ENCODE measurements around the gene SCARB1. TPM values are rescaled to one million over a fixed set of nuclear protein-coding genes. Genes with fewer than 3 reads are reported as not detected.
A peak's percentile ranks its signal among the peaks of the same experiment; 100 is the strongest.

The SCARB1 gene
- total RNA-seq, 1 experiment from 2014 or later, result 359 TPM

DNA sequence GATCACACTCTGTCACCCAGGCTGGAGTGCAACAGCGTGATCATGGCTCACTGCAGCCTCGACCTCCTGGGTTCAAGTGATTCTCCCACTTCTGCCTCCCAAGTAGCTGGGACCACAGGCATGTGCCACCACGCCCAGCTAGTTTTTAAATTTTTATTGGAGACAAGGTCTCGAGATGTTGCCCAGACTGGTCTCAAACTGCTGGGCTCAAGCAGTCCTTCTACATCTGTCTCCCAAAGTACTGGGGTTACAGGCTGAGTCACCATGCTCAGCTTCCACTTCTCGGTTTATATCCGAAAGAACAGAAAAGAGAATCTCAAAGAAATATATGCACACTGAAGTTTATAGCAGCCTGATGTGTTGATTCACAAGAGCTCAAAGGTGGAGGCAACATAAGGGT is 107.5 kb downstream of the SCARB1 start:
- ATAC-seq (no peak), DNase-seq (ENCODE audit: low read depth, low spot score) (no peak)
- Histone ChIP-seq H3K4me1 (ENCODE audit: control insufficient read depth, insufficient read depth, low read length) (peaks cover 29% of the 10 kb centered on the region), H3K27me3 (ENCODE audit: control insufficient read depth, insufficient read depth, low read length) (no peaks in the 10 kb centered on the region), H3K4me3 (ENCODE audit: low read depth in 2 of 2, low read length in 2 of 2) (no peak overlapping the region), H3K36me3 (ENCODE audit: control insufficient read depth, insufficient read depth, low read length) (no peaks in the 10 kb centered on the region), H3K27ac (ENCODE audit: low read length) (peak overlapping the region; percentile 74; the same call in 1 of the 2 replicates), H3K9me3 (ENCODE audit: control insufficient read depth, insufficient read depth, low read depth, low read length) (peaks cover 8% of the 10 kb centered on the region; the same call in 1 of the 2 replicates)
- in situ Hi-C loops (cut with HindIII; ENCODE audit: low pct_unique_long_range_greater_than_20kb, low sequenced_read_pairs) (no loop called here), intact Hi-C loops (cut with micrococcal nuclease; ENCODE audit: unreplicated experiment) (no loop called here)
- TF ChIP-seq SIN3A (IDR thresholded peaks at IDR 0.05; ENCODE audit: borderline replicate concordance, insufficient read depth, low read depth, low read length) (no peak), POLR2AphosphoS5 (IDR thresholded peaks at IDR 0.05; ENCODE audit: low read depth, low read length) (no peak), TCF7L2 (IDR thresholded peaks at IDR 0.05; ENCODE audit: low read depth, low read length) (no peak)
- TF ChIP-seq, protein P1, sequence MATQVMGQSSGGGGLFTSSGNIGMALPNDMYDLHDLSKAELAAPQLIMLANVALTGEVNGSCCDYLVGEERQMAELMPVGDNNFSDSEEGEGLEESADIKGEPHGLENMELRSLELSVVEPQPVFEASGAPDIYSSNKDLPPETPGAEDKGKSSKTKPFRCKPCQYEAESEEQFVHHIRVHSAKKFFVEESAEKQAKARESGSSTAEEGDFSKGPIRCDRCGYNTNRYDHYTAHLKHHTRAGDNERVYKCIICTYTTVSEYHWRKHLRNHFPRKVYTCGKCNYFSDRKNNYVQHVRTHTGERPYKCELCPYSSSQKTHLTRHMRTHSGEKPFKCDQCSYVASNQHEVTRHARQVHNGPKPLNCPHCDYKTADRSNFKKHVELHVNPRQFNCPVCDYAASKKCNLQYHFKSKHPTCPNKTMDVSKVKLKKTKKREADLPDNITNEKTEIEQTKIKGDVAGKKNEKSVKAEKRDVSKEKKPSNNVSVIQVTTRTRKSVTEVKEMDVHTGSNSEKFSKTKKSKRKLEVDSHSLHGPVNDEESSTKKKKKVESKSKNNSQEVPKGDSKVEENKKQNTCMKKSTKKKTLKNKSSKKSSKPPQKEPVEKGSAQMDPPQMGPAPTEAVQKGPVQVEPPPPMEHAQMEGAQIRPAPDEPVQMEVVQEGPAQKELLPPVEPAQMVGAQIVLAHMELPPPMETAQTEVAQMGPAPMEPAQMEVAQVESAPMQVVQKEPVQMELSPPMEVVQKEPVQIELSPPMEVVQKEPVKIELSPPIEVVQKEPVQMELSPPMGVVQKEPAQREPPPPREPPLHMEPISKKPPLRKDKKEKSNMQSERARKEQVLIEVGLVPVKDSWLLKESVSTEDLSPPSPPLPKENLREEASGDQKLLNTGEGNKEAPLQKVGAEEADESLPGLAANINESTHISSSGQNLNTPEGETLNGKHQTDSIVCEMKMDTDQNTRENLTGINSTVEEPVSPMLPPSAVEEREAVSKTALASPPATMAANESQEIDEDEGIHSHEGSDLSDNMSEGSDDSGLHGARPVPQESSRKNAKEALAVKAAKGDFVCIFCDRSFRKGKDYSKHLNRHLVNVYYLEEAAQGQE (IDR thresholded peaks at IDR 0.05; ENCODE audit: insufficient read depth in 1 of 2, low read depth in 2 of 2, low read length in 1 of 2), result no peak
- TF ChIP-seq, protein P2, sequence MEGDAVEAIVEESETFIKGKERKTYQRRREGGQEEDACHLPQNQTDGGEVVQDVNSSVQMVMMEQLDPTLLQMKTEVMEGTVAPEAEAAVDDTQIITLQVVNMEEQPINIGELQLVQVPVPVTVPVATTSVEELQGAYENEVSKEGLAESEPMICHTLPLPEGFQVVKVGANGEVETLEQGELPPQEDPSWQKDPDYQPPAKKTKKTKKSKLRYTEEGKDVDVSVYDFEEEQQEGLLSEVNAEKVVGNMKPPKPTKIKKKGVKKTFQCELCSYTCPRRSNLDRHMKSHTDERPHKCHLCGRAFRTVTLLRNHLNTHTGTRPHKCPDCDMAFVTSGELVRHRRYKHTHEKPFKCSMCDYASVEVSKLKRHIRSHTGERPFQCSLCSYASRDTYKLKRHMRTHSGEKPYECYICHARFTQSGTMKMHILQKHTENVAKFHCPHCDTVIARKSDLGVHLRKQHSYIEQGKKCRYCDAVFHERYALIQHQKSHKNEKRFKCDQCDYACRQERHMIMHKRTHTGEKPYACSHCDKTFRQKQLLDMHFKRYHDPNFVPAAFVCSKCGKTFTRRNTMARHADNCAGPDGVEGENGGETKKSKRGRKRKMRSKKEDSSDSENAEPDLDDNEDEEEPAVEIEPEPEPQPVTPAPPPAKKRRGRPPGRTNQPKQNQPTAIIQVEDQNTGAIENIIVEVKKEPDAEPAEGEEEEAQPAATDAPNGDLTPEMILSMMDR (IDR thresholded peaks at IDR 0.05), result no peak
- ChIA-PET CTCF (no interaction called here), POLR2A (no interaction called here)
- BruUV-seq (replicated peaks), result no TSS peak

DNA sequence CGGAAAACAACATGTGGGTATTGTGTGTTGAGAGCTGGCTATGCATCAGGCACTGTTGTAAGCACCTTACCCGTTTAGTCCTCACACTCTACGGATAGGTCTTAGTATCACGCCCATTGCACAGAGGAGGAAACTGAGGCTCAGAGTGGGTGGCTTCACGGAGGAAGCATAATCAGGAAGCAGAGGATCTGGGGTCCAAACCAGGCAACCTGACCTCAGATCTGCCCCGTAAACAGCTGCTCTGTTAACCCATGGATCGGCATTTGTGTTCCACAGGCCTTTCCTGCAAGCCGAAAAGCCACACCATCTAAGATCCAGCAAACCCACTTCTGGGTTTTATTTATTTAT is 107.9 kb downstream of the SCARB1 start:
- H3K4me3 ChIP-seq (ENCODE audit: low read depth in 2 of 2, low read length in 2 of 2), result no peak overlapping the region
- intact Hi-C loops (cut with micrococcal nuclease; ENCODE audit: unreplicated experiment) (no loop called here), in situ Hi-C loops (cut with HindIII; ENCODE audit: low pct_unique_long_range_greater_than_20kb, low sequenced_read_pairs) (no loop called here)
- H3K27me3 ChIP-seq (ENCODE audit: control insufficient read depth, insufficient read depth, low read length), result no peaks in the 10 kb centered on the region
- peaks cover 8% of the 10 kb centered on the region; the same call in 1 of the 2 replicates for H3K9me3 ChIP-seq (ENCODE audit: control insufficient read depth, insufficient read depth, low read depth, low read length)
- no TSS peak for BruUV-seq (replicated peaks)
- no peak for TF ChIP-seq SIN3A (IDR thresholded peaks at IDR 0.05; ENCODE audit: borderline replicate concordance, insufficient read depth, low read depth, low read length)
- TF ChIP-seq, protein P2 (IDR thresholded peaks at IDR 0.05), result no peak
- TF ChIP-seq TCF7L2 (IDR thresholded peaks at IDR 0.05; ENCODE audit: low read depth, low read length), result no peak
- TF ChIP-seq, protein P1 (IDR thresholded peaks at IDR 0.05; ENCODE audit: insufficient read depth in 1 of 2, low read depth in 2 of 2, low read length in 1 of 2), result no peak
- no peak for TF ChIP-seq POLR2AphosphoS5 (IDR thresholded peaks at IDR 0.05; ENCODE audit: low read depth, low read length)
- H3K4me1 ChIP-seq (ENCODE audit: control insufficient read depth, insufficient read depth, low read length), result peaks cover 33% of the 10 kb centered on the region
- ChIA-PET POLR2A (interaction anchor here (0.6 kb wide), 1 partner anchor 54 kb away, joined by 3 read pairs; no protein-coding TSS in a partner anchor), CTCF (interaction anchor here (1.0 kb wide), 1 partner anchor 16 kb away, joined by 3 read pairs; no protein-coding TSS in a partner anchor)
- ATAC-seq (no peak), DNase-seq (ENCODE audit: low read depth, low spot score) (no peak)
- H3K36me3 ChIP-seq (ENCODE audit: control insufficient read depth, insufficient read depth, low read length), result no peaks in the 10 kb centered on the region
- peak overlapping the region; percentile 74 for H3K27ac ChIP-seq (ENCODE audit: low read length)

Data from Panc1 (cell line).